Neural crest cell (in vitro differentiated cells): ENCODE measurements around the gene PRRX1. TPM values are rescaled to one million over a fixed set of nuclear protein-coding genes. Genes with fewer than 3 reads are reported as not detected.
A peak's percentile ranks its signal among the peaks of the same experiment; 100 is the strongest.

ENCODE experiments used
- DNase-seq: peaks from one replicate; pipeline ENCODE4 v3.0.0; 2021; ENCODE audit warnings: low read depth, mixed read lengths, low spot score
- H3K27ac Mint-ChIP-seq: one replicate; pipeline ENCODE4 v1.8.0; 2021; ENCODE audit warnings: mild to moderate bottlenecking, mixed read lengths; ENCODE audit not compliant: unreplicated experiment
- H3K27me3 Mint-ChIP-seq: 2 replicates; pipeline ENCODE4 v1.8.0; 2021; ENCODE audit warnings: low read depth, mild to moderate bottlenecking, mixed read lengths
- H3K36me3 Mint-ChIP-seq: 2 replicates; pipeline ENCODE4 v1.8.0; 2021; ENCODE audit warnings: low read depth, mild to moderate bottlenecking, mixed read lengths
- H3K4me1 Mint-ChIP-seq: 2 replicates; pipeline ENCODE4 v1.8.0; 2021; ENCODE audit warnings: mixed read lengths
- H3K4me3 Mint-ChIP-seq: one replicate; pipeline ENCODE4 v1.8.0; 2021; ENCODE audit warnings: mild to moderate bottlenecking, mixed read lengths
- H3K9me3 Mint-ChIP-seq: 2 replicates; pipeline ENCODE4 v1.8.0; 2021; ENCODE audit warnings: mixed read lengths
- CTCF ChIP-seq: fragments of 200-600 bp; sonication (generic); conservative IDR thresholded peaks from 2 replicates; pipeline ENCODE4 v1.5.0; 2021; ENCODE audit warnings: antibody characterized with exemption, mild to moderate bottlenecking
- total RNA-seq: library from RNA; stranded (reverse); gene quantifications from 2 replicates; pipeline ENCODE4 v1.2.1, GENCODE V29; 2021

PRRX1 gene
- total RNA-seq, 1 donor from 2014 or later: 4.1 TPM

- H3K4me1 Mint-ChIP-seq: peaks cover 42% of the 10 kb centered on the region
- TF ChIP-seq CTCF: no peak
- H3K36me3 Mint-ChIP-seq: no peaks in the 10 kb centered on the region
- H3K27me3 Mint-ChIP-seq: no peaks in the 10 kb centered on the region
- peak; percentile 36 for DNase-seq
- peak overlapping the region; percentile 64 for H3K4me3 Mint-ChIP-seq
- H3K9me3 Mint-ChIP-seq: no peaks in the 10 kb centered on the region
- H3K27ac Mint-ChIP-seq: peak overlapping the region; percentile 73
These were observed 34.7 kb downstream of the PRRX1 start for GRCh38 chr1:170698301-170699275.

GRCh38 chr1:170699696-170700095 lies 35.8 kb downstream of the PRRX1 start:
- Mint-ChIP-seq H3K36me3 (no peaks in the 10 kb centered on the region), H3K9me3 (no peaks in the 10 kb centered on the region), H3K27me3 (no peaks in the 10 kb centered on the region), H3K27ac (no peak overlapping the region), H3K4me3 (no peak overlapping the region), H3K4me1 (peaks cover 45% of the 10 kb centered on the region)
- no peak for TF ChIP-seq CTCF
- no peak for DNase-seq

GRCh38 chr1:170700842-170701615 lies 37.1 kb downstream of the PRRX1 start:
- H3K4me3 Mint-ChIP-seq: no peak overlapping the region
- no peaks in the 10 kb centered on the region for H3K27me3 Mint-ChIP-seq
- peaks cover 33% of the 10 kb centered on the region for H3K4me1 Mint-ChIP-seq
- no peak overlapping the region for H3K27ac Mint-ChIP-seq
- no peak for DNase-seq
- TF ChIP-seq CTCF: no peak
- no peaks in the 10 kb centered on the region for H3K9me3 Mint-ChIP-seq
- no peaks in the 10 kb centered on the region for H3K36me3 Mint-ChIP-seq

- no peak overlapping the region for H3K27ac Mint-ChIP-seq
- DNase-seq: no peak
These were observed 38.0 kb downstream of the PRRX1 start for GRCh38 chr1:170701962-170702361.

More at GRCh38 chr1:170701962-170702361, 38.0 kb downstream of the PRRX1 start:
- Mint-ChIP-seq H3K4me1 (peaks cover 25% of the 10 kb centered on the region), H3K36me3 (no peaks in the 10 kb centered on the region), H3K4me3 (no peak overlapping the region), H3K9me3 (no peaks in the 10 kb centered on the region), H3K27me3 (no peaks in the 10 kb centered on the region)
- TF ChIP-seq CTCF: no peak
